NCI-H510A (cell line): ENCODE measurements around the gene ZNF584.

Source experiments
- DNase-seq: peaks from one replicate; lab custom pipeline; 2025; lab: John Stamatoyannopoulos, UW

Gene ZNF584

GRCh38 chr19:58466089-58466759 lies 57.8 kb downstream of the ZNF584 start:
- no peak for DNase-seq

- peak; percentile 97 for DNase-seq
These were observed 58.5 kb downstream of the ZNF584 start, which contains the start of gene ZNF324 for GRCh38 chr19:58466760-58467589. Gene ZNF324 (plus strand): TSS chr19:58467080. CDS start chr19:58469186, 2,106 bp downstream.
